Measurements from ENCODE around the gene UBAP1L.
A peak's percentile ranks its signal among the peaks of the same experiment; 100 is the strongest.

The UBAP1L gene

GRCh38 chr15:65042776-65043327, 72.1 kb downstream of the UBAP1L start:
- no peaks in the 10 kb centered on the region for H3K36me3 Mint-ChIP-seq (ENCODE audit: low read depth)
- H3K27ac Mint-ChIP-seq: peak overlapping the region; percentile 5 to 95 (median 32)
- peaks cover 31% of the 10 kb centered on the region for H3K4me1 Mint-ChIP-seq
- H3K9me3 Mint-ChIP-seq: no peaks in the 10 kb centered on the region
- H3K27me3 Mint-ChIP-seq (ENCODE audit: low read depth): no peaks in the 10 kb centered on the region
- TF ChIP-seq CTCF (IDR thresholded peaks at IDR 0.05; ENCODE audit: unreplicated experiment in 3 of 3): no peak
- no peak overlapping the region for H3K4me3 Mint-ChIP-seq
